Measurements from ENCODE around the gene HDAC7.

The HDAC7 gene

GRCh38 chr12:47734725-47735480 is 84.8 kb downstream of the HDAC7 start:
- H3K4me3 ChIP-seq (ENCODE audit: low read depth, low read length), result no peak overlapping the region
- no peak for TF ChIP-seq CTCF (IDR thresholded peaks at IDR 0.05; ENCODE audit: borderline replicate concordance, insufficient read depth, low read depth, low read length)

GRCh38 chr12:47733142-47733541 is 86.6 kb downstream of the HDAC7 start:
- TF ChIP-seq CTCF (IDR thresholded peaks at IDR 0.05; ENCODE audit: borderline replicate concordance, insufficient read depth, low read depth, low read length), result no peak
- H3K4me3 ChIP-seq (ENCODE audit: low read depth, low read length), result no peak overlapping the region
